HG02973 (cell line): ENCODE data around the gene MAP2K7.
A peak's percentile ranks its signal among the peaks of the same experiment; 100 is the strongest.

Source experiments
- ATAC-seq: cut with Tn5 transposase; IDR thresholded peaks from one replicate; pipeline ENCODE4 v1.9.1; 2021; ENCODE audit warnings: moderate library complexity; ENCODE audit not compliant: unreplicated experiment

Gene MAP2K7

DNA sequence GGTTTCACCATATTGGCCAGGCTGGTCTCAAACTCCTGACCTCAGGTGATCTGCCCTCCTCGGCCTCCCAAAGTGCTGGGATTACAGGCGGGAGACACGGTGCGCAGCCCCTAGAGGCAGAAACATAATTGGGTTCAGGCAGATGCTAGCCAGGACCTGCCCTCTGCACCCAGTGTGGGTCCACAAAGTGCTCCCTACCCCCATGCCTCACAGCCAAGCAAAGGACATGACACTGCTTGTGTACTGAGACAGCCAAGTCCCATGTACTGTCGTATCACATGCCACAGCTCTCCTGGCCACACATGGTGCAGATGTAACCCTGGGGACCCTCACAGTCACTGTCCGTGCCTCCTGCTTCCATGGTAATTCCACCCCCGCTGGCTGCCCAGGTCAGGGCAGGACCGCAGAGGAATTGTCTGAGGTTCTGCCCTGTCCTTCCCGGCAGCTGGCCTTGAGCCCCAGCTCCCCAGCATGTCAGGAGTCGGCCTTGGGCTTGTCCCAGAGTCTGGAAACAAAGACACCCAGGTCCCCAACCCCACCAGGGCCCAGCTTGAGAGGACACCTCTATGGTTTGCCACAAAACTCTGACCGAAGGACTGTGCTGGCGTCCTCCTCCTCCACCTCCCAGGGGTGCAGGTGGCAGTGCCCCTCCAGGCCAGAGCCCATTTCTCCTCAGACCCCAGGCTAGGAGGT, 37.1 kb upstream of the MAP2K7 start:
- no peak for ATAC-seq

DNA sequence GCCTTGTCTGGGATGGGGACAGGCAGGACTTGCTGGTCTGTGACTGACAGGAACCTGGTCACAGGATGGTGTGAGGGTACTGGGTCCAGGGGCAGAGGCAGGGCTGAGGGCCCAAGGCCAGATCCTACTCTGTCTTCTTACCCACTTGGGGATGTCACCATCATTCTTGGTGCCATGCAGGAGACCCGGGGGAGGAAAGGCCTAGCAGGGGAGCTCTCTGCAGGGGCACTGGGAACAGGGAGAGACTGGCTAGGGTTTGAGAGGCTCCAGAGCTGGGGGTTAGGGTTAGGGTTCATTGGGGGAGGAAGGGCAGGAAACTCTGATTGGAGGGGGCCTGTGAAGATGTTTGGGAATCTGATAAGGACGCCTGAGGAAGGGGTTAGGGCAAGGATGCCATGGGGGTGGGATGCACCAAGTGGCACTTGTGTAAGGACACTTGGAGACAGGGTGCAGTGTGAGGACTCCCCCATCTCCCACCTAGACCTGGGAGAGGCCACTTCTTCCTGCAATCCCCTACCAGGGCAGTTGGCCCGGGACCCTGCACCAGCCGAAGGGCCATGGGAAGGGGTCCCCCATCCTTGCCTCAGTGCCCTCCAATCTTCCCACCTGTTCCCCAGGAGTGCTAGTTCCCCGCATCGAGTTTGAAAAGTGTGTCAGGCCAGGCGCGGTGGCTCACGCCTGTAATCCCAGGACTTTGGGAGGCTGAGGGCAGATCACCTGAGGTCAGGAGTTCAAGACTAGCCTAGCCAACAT, 36.4 kb upstream of the MAP2K7 start:
- ATAC-seq, result no peak

DNA sequence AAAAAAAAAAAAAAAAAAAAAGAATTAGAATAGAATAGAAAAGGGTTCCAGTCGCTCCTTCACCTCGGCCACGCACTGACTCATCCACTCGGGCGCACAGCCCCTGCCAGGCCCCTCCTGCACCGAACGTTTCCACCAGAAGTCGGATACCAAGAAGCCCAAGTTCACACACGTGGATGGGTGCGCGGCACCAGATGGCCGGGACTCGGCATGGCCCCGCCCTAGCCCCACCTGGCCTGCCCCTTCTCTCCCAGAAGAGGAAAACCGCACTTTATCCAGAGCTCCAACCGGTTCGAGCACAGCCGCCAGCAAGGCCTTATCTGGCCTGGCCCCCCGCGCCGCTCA, 35.4 kb upstream of the MAP2K7 start:
- no peak for ATAC-seq

DNA sequence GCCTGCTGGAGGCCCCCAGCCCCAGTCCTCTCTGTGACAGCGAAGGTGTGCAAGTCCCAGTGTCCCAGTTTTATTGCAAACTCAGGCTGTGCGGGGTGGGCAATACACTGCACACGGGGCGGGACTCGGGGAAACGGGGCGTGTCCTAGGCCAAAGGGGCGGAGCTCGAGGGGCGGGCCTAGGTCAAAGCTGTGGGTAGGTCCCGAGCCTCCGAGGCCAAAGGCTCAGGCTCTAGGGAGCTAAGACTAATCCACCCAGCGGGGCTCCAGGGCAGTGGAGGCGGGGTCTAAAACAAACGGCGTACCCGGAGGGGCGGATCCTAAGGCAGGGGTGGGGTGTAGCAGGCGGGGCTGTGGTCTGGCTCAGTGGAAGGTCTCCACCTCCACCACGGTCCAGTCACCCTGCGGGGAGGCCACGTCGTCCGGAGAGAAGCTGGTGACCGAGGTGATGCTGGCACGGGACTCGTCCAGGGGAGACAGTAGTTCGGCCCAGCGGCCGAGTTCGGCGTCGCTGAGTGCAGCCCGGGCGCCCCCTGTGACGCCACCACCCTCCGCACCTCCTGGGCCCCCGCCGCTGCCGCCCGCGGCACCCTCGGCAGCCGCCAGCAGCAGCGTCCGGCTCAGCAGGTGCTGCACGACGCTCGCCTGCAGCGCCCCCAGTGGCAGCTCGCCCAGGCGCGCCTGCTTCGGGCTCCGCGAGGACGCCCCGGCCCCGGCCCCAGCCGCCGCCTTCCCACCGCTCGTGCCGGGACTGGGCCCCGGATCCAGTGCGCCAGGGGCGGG, 34.8 kb upstream of the MAP2K7 start:
- ATAC-seq, result peak; percentile 51

DNA sequence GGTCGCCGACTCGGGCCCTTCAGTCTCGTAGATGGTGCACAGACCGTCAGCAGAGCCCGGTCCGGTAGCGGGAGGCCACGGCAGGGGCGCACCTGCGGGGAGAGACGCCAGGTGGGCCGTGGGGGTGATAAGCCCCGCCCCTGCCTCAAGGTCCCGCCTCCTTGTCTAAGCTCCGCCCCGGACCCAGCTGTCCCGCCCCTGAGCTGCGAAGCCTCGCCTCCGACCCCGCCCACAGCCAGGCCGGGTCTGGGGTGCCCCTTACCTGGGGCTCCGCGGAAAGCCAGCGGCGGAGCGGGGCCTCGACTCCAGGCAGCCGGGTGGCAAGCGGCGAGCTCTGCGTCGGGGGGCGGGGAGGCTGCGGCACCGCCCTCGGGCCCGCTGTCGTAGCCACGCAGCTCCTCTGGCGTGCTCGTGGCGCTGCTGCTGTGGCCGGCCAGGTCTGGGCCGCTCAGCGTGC, 34.2 kb upstream of the MAP2K7 start:
- ATAC-seq, result peak; percentile 35

DNA sequence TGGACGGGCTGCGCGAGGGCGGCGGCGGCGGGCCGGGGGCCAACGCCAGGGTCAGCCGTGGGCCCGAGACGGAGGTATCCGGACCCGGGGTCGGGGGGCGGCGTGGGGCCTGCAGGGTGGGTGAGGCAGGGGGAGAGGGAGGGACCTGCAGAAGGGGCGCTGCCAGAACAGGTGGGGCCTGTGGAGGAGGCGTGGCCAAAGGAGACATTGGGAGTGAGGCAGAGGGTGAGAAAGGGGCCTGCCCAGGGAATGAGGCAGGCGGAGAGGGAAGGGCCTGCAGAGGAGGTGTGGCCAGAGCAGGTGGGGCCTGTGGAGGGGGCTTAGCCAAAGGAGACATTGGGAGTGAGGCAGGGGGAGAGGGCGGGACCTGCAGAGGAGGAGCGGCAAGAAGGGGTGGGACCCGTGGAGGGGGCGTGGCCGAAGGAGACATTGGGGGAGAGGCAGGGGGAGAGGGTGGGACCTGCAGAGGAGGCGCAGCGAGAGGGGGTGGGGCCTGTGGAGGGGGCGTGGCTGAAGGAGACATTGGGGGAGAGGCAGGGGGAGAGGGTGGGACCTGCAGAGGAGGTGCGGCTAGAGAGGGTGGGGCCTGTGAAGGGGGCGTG, 33.7 kb upstream of the MAP2K7 start:
- ATAC-seq, result no peak

DNA sequence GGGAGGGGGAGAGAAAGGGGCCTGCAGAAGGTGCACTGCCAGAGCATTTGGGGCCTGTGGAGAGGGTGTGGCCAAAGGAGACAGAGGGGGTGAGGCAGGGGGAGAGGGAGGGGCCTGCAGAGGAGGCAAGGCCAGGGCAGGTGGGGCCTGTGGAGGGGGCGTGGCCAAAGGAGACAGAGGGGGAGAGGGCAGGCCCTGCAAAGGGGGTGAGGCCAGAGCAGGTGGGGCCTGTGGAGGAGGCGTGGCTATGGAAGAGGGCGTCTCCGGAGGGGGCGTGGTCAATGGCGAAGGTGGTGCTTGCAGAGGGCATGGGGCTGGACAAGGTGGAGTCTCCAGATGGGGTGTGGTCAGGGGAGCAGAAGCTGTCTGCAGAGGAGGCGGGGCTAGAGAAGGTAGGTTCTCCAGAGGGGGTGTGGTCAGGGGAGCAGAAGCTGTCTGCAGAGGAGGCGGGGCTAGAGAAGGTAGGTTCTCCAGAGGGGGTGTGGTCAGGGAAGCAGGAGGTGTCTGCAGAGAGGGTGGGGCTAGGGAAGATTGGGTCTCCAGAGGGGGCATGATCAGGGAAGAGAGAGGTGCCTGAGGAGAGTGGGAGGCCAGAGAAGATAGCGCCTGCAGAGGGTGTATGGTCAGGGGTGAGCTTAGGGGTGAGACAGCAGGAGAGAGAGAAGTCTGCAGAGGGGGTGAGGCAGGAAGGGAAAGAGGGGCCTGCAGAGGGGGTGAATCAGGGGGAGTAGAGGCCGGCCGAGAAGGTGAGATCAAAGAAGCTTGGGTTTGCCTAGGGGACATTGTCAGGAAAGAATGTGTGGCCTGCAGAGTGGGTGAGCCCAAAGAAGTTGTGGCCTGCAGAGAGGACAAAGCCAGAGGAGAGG, 32.9 kb upstream of the MAP2K7 start:
- ATAC-seq, result no peak

DNA sequence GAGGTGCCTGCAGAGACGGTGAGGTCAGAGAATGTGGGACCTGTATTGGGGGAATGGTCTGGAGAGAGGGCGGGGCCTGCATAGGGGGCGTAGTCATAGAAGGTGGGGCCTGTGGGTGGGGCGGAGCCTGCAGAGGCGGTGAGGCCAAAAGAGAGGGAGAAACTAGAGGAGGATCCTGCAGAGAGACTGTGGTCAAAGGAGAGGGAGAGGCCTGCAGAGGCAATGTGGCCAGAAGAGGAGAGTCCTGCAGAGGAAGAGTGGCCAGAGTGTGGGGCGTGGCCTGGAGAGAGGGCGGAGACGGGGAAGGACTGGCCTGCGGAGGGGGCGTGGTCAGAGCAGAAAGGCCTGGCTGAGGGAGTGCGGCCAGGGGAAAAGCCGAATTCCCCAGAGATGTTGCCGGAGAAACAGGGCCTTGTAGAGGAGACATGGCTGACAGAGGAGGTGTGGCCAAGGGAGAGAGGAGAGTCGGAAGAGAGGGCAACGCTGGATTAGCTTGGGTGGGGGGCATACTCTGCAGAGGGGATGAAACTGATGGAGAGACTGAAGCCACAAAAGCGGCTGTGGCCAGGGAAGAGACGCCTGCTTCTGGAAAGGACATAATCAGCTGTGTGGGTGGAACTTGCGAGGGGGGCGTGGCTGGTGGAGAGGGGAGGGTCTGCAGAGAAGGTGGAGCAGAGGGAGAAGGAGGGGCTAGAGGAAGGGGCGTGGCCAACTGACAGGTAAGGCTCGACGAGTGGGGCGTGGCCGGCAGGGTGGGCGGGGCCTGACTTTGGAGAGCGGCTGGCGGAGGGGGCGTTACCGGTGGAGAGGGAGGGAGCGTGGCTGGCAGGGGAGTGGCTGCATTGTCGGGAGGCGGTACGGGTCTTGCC, 32.0 kb upstream of the MAP2K7 start:
- no peak for ATAC-seq

DNA sequence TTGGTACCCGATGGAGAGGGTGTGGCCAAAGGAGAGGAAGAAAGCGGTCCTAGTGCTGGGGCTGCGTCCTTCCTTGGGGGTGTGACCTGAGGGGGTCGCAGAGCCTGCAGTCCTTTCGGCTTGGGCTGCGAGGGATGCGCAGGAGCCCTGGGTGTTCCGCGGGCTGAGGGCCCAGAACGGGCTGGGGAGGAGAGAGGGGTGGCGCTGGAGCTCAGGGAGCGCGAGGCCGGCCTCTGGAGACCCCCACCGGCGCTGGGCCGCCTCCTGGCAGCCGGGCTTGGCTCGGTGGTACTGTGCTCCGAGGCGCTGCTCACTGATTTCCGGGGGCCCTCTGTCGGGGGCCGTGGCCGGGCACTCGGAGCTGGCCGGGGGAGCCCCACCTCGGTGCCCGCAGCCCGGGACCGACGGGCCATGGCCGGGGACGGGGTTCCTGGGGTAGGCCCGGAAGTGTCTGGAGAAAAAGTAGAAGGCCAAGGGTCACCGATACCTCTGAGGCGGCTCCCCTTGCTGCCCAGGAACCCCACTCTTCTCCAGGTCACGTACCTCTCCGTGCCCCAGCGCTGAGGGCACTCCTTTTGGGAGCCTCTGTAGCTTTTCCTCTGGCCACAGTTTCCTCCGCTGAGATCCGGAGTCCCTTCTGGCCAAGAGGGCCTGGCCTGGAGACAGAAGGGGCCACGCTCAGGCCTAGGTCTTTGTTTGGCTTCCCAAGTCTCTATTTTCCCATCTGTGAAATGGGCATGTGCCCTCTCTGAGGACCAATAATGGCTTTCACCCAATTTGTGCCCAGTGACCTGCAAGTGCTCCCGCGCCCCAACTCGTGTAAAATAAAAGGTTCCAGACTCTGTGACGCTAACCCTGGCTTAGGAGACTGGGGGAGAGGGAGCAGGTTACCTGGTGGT, 31.1 kb upstream of the MAP2K7 start:
- ATAC-seq, result no peak

DNA sequence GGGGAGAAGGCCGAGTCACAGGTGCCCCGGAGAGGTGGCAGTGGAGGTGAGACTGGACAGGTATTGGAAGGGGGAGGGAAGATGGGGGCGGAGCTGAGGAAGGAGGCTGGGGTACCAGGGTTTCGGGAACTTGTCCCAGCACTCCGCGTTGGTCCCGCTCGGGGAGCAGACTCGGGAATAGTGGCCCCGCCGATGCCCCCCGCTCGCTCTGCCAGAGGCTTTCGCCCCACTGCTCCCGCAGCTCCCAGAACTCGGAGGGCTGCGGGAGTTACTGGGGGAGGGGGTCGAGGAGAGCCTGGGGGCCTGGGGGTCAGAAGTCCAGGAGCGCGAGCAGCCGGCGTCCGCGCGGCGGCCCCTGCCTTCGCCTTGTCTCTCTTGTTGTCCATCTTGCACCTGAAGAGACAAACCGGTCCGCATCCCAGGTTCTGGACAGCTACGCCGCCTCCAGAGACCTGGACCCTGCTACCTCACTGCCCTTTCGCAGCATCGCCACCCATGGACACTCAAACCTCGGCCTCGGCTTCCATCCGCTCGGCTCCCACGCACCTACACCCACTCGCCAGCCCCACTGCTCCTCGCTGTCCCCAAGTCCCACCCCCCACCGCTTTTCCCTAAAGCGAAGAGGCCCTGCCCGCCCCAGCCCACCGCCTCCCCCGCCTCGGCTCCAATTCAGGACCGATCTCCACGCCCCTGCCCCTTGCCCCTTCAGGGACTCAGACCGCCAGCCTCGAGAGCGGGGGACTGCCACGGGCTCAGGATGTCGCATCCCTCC, 30.2 kb upstream of the MAP2K7 start:
- no peak for ATAC-seq

DNA sequence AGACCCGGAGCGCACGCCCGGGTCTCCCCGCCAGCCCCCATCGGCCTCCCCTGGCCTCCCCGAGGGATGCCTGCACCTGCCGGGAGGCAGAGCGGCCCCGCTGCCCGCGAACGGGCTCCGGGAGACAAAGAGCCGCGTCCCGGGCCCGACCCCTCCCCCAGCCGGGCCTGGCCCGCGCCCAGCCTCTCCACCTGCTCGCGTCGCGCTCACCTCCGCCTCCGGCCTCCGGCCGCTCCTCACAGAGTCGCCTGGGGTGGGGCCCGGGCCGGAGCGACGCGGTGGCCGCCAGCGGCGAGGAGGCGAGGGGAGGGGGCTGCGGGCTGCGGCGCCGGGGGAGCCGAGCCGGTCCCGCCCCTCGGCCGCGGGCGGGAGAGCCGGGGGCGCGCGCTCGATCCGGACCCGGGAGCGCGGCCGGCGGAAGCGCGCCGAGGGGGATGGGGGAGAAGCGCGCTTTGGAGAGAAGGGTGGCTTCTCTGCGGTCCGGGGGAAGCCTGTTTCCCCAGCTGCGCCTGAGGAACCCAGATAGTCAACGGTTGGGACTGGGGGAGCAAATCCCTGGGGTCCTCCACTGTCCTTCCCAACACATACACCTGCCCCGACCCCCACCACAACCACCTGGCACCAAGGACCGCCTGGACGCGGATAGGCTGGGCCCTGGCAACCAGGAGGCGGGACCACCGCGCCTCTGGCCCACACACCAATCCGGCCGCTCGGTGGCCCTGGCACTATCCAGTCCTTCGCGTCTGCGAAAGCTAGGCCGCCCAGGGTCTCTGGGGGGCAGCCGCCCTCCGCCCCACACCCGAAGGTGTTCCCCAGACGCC, 29.4 kb upstream of the MAP2K7 start, which contains the start of gene PRR36:
TSS of gene PRR36 (minus strand) at position 315 of the 821 bp plus-strand sequence. CDS start 701 bp downstream, outside the sequence.
- no peak for ATAC-seq

DNA sequence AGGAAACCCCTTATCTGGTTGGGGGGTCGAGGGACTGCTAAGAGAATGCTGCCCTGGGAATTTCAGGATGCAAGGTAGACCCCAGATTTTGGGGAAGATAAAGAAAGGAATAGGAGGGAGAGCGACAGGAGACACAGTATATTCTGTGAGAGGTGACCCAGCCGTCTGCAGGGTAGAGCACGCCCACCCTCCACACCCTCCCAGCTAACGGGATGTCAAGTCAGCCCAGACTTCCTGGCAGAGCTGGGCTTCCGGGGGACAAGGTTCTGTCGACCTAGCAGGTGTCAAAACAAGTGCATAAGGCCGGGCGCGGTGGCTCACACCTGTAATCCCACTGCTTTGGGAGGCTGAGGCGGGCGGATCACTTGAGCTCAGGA, 28.8 kb upstream of the MAP2K7 start:
- no peak for ATAC-seq

DNA sequence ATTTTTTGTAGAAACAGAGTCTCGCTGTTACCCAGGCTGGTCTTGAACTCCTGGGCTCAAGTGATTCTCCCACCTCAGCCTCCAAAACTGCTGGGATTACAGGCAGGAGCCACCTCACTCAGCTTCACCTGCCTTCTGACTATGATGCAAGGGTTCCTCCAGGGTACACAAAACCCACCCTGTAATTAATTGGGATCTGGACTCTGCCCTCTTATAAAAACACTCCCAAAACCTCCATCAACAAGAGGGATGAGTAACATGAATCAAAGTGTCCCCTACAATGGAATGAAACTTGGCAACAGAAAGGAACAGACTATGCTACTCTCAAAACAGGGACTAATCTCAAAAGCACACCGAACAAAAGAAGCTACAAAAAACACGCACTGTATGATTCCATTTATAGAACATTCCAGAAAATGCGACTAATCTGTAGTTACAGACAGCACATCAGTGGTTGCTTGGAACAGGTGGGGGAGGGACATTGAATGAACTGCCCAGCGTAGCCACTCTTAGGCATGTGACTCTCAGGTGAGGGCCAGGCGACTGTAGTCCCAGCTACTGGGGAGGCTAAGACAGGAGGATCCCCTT, 26.3 kb upstream of the MAP2K7 start:
- no peak for ATAC-seq

DNA sequence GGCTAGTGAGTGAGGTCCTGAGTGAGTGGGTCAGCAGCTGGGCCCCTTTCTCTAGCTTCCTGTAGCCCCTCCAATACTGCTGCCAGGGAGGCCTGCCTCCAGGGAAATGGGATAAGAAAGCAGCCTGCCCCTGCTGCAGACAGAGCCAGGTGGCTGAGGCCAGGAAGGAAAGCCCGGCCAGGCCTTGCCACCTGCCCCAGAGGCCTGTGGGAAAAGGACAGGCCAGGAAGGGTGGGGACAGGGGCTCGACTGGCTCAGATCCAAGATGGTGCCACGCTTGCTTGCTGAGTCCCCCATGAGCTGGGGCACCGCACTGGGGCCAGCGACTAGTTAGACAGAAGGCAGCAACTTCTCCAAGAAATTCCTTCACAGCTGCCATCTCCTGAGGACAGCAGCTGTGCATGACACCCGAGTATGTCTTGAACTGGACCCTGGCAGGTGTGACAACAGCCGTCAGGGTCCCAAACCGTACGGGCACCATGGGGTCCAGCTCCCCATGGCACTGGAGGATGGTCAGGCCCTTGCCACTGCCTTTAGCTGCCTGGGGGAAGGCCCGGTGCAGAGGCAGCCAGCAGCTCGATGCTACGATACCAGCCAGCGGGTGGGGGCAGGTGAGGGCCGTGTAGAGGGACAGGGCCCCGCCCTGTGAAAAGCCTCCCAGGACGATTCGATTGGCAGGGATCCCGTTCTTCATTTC, 24.4 kb upstream of the MAP2K7 start:
- ATAC-seq, result no peak

DNA sequence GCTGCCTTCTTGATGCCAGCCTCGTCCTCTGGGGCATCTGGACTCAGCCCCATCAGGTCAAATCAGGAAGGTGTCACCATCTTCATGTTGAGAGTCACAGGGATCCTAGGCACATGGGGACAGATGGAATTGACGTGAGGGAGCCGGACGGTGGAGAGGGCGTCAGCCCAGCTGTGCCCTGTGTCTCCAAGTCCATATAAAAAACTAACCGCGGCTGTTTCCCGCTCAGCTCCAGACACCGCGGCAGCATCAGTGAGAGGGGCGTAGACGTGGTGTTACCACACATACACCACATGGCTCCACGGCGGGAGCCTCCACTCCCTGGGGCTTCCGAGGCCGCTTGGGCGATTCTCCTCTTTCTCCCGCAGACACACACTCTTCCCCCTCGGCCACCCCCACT, 23.8 kb upstream of the MAP2K7 start:
- no peak for ATAC-seq

DNA sequence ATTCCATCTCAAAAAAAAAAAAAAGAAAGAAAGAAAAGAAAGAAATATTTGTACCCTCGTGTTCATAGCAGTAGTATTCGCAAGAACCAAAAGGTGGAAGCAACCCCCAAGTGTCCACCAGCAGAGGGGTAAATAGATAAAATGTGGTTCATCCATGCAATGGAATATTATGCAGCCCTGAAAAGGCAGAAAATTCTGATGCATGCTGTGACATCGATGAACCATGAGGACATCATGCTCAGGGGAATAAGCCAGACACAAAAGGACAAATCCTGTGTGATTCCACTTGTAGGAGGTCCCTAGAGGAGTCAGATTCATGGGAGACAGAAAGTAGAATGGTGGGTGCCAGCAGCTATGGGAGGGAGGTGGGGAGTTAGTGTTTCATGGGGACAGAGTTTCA, 21.8 kb upstream of the MAP2K7 start:
- ATAC-seq, result no peak
